Karpas-422 (cell line): ENCODE measurements around the gene EXOC6. TPM values are rescaled to one million over a fixed set of nuclear protein-coding genes. Genes with fewer than 3 reads are reported as not detected.

Source experiments
- DNase-seq: peaks from one replicate; pipeline ENCODE4 v3.0.0-alpha.2; 2015
- H2AFZ ChIP-seq: fragments of 200-600 bp; sonication (generic); 2 replicates; pipeline ENCODE4 v1.6.1; 2014; ENCODE audit warnings: antibody characterized with exemption, low read length, mixed read lengths
- H3K27ac ChIP-seq: fragments of 200-600 bp; sonication (generic); 2 replicates; pipeline ENCODE4 v1.5.1; 2014; ENCODE audit warnings: mild to moderate bottlenecking, low read length, moderate library complexity
- H3K27me3 ChIP-seq: fragments of 200-600 bp; sonication (generic); 2 replicates; pipeline ENCODE4 v1.6.1; 2014; ENCODE audit warnings: low read length, mixed read lengths
- H3K36me3 ChIP-seq: fragments of 200-600 bp; sonication (generic); 2 replicates; pipeline ENCODE4 v1.6.1; 2014; ENCODE audit warnings: low read length, mixed read lengths; ENCODE audit not compliant: insufficient read depth
- H3K4me1 ChIP-seq: fragments of 200-600 bp; sonication (generic); 2 replicates; pipeline ENCODE4 v1.6.1; 2014; ENCODE audit warnings: mild to moderate bottlenecking, low read length, mixed read lengths
- H3K4me2 ChIP-seq: fragments of 200-600 bp; sonication (generic); 2 replicates; pipeline ENCODE4 v1.6.1; 2014; ENCODE audit warnings: low read length, low read depth, mild to moderate bottlenecking; ENCODE audit not compliant: poor library complexity, severe bottlenecking
- H3K4me3 ChIP-seq: fragments of 200-600 bp; sonication (generic); 2 replicates; pipeline ENCODE4 v1.5.1; 2014; ENCODE audit warnings: mild to moderate bottlenecking, antibody characterized with exemption, low read length, mixed read lengths
- H3K79me2 ChIP-seq: fragments of 200-600 bp; sonication (generic); 2 replicates; pipeline ENCODE4 v1.6.1; 2014; ENCODE audit warnings: mild to moderate bottlenecking, low read length, mixed read lengths
- H3K9ac ChIP-seq: fragments of 200-600 bp; sonication (generic); 2 replicates; pipeline ENCODE4 v1.6.0; 2014; ENCODE audit warnings: low read length
- H3K9me2 ChIP-seq: fragments of 200-600 bp; sonication (generic), shearing (Covaris generic); replicated peaks from 2 replicates; pipeline ENCODE4 v1.6.0; 2014; ENCODE audit warnings: mild to moderate bottlenecking, low read length, moderate library complexity; ENCODE audit not compliant: insufficient read depth
- H3K9me3 ChIP-seq: fragments of 300-700, 200-600 bp; sonication (generic); 2 replicates; pipeline ENCODE4 v1.6.1; 2014; ENCODE audit warnings: low read length, mixed read lengths
- H4K20me1 ChIP-seq: fragments of 200-600 bp; sonication (generic); 2 replicates; pipeline ENCODE4 v1.6.1; 2014; ENCODE audit warnings: mild to moderate bottlenecking, antibody characterized with exemption, low read length, low read depth; ENCODE audit not compliant: insufficient read depth
- total RNA-seq: library from RNA; depleted of rRNA; stranded (reverse); fragments of >200 nt; shearing (Covaris generic); gene quantifications from 2 replicates; pipeline ENCODE4 v1.2.3, GENCODE V29; 2014; ENCODE audit warnings: low replicate concordance

EXOC6 gene
- total RNA-seq, 1 experiment from 2014 or later: 18.0 TPM

DNA sequence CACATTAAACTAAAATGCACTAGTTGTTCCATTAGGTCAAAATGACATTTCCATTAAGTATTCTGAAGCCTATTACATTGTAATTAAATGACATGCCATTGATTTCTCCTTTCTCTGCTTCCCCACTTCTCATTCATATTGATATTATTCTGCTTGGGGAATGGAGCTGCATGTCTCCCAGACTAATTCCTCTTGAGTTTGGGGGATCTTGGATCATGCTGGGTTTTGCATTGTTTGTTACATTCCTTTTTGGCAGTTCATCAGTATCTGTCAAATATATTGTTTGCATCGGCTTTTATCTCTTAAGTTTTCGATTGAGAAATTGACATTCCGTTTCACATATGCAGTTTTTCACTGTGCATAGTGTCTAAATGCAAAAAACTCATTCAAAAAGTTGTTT lies 147.2 kb downstream of the EXOC6 start:
- Histone ChIP-seq H3K4me2 (no peak overlapping the region), H3K9me2 (no peaks in the 10 kb centered on the region), H3K36me3 (no peaks in the 10 kb centered on the region), H3K4me3 (no peak overlapping the region), H3K9ac (no peak overlapping the region), H4K20me1 (no peaks in the 10 kb centered on the region), H3K4me1 (peaks cover 22% of the 10 kb centered on the region), H2AFZ (no peak overlapping the region), H3K27ac (no peak overlapping the region), H3K79me2 (no peaks in the 10 kb centered on the region), H3K27me3 (no peaks in the 10 kb centered on the region), H3K9me3 (no peaks in the 10 kb centered on the region)
- DNase-seq: no peak

GRCh38 chr10:92997620-92998019 lies 149.3 kb downstream of the EXOC6 start:
- H3K36me3 ChIP-seq: no peaks in the 10 kb centered on the region
- no peaks in the 10 kb centered on the region for H4K20me1 ChIP-seq
- no peak for DNase-seq
- H3K4me2 ChIP-seq: no peak overlapping the region
- no peaks in the 10 kb centered on the region for H3K27me3 ChIP-seq
- H3K9me2 ChIP-seq: no peaks in the 10 kb centered on the region
- no peak overlapping the region for H3K27ac ChIP-seq
- H3K4me3 ChIP-seq: no peak overlapping the region
- H3K4me1 ChIP-seq: peaks cover 22% of the 10 kb centered on the region
- H2AFZ ChIP-seq: no peak overlapping the region
- no peaks in the 10 kb centered on the region for H3K9me3 ChIP-seq
- H3K79me2 ChIP-seq: no peaks in the 10 kb centered on the region
- H3K9ac ChIP-seq: no peak overlapping the region

- Histone ChIP-seq H3K4me3 (no peak overlapping the region), H3K9me2 (no peaks in the 10 kb centered on the region), H2AFZ (no peak overlapping the region), H3K79me2 (no peaks in the 10 kb centered on the region), H3K27ac (no peak overlapping the region), H3K36me3 (no peaks in the 10 kb centered on the region), H4K20me1 (no peaks in the 10 kb centered on the region), H3K4me2 (no peak overlapping the region), H3K4me1 (peaks cover 14% of the 10 kb centered on the region), H3K9ac (no peak overlapping the region), H3K9me3 (no peaks in the 10 kb centered on the region), H3K27me3 (no peaks in the 10 kb centered on the region)
- DNase-seq: no peak
Observed at GRCh38 chr10:92999191-92999590, 150.9 kb downstream of the EXOC6 start.

GRCh38 chr10:93006435-93007039 lies 158.2 kb downstream of the EXOC6 start:
- no peak for DNase-seq
- Histone ChIP-seq H3K9me2 (no peaks in the 10 kb centered on the region), H3K79me2 (no peaks in the 10 kb centered on the region), H2AFZ (no peak overlapping the region), H3K4me2 (no peak overlapping the region), H3K4me3 (no peak overlapping the region), H3K9ac (no peak overlapping the region), H3K4me1 (no peaks in the 10 kb centered on the region), H3K9me3 (no peaks in the 10 kb centered on the region), H3K36me3 (no peaks in the 10 kb centered on the region), H3K27ac (no peak overlapping the region), H4K20me1 (no peaks in the 10 kb centered on the region), H3K27me3 (no peaks in the 10 kb centered on the region)

- H4K20me1 ChIP-seq: no peaks in the 10 kb centered on the region
- H3K36me3 ChIP-seq: no peaks in the 10 kb centered on the region
- no peaks in the 10 kb centered on the region for H3K27me3 ChIP-seq
- no peak overlapping the region for H3K9ac ChIP-seq
- DNase-seq: no peak
- no peaks in the 10 kb centered on the region for H3K4me1 ChIP-seq
- H3K9me3 ChIP-seq: no peaks in the 10 kb centered on the region
- no peaks in the 10 kb centered on the region for H3K9me2 ChIP-seq
- no peak overlapping the region for H2AFZ ChIP-seq
- H3K4me2 ChIP-seq: no peak overlapping the region
- no peaks in the 10 kb centered on the region for H3K79me2 ChIP-seq
- H3K27ac ChIP-seq: no peak overlapping the region
- no peak overlapping the region for H3K4me3 ChIP-seq
Observed at GRCh38 chr10:93015722-93016121, 167.4 kb downstream of the EXOC6 start.

- no peaks in the 10 kb centered on the region for H3K27me3 ChIP-seq
- no peaks in the 10 kb centered on the region for H4K20me1 ChIP-seq
- no peaks in the 10 kb centered on the region for H3K9me2 ChIP-seq
- no peaks in the 10 kb centered on the region for H3K79me2 ChIP-seq
- H3K4me1 ChIP-seq: no peaks in the 10 kb centered on the region
- H3K27ac ChIP-seq: no peak overlapping the region
- DNase-seq: no peak
- no peaks in the 10 kb centered on the region for H3K36me3 ChIP-seq
- H3K9ac ChIP-seq: no peak overlapping the region
- no peak overlapping the region for H3K4me2 ChIP-seq
- no peaks in the 10 kb centered on the region for H3K9me3 ChIP-seq
- H3K4me3 ChIP-seq: no peak overlapping the region
- no peak overlapping the region for H2AFZ ChIP-seq
Observed at GRCh38 chr10:93023013-93023650, 174.8 kb downstream of the EXOC6 start.

DNA sequence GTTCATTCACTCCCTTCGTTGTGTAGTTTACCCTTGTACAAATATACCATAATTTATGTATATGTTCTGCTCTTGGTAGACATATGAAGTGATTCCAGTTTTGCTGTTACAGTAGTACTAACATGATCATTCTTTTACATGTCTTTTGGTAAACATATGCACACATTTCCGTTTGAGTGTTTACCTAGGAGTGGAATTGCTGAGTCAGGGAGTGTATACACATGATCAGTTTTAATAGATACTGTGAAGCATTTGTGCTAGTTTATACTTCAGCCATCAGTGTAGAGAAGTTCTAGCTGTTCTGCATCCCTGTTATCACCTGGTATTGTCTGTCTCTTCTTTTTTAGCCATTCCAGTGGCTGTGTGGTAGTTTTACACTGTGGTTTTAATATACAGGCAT lies 177.8 kb downstream of the EXOC6 start:
- DNase-seq: no peak
- no peak overlapping the region for H3K9ac ChIP-seq
- no peaks in the 10 kb centered on the region for H3K36me3 ChIP-seq
- H3K4me1 ChIP-seq: no peaks in the 10 kb centered on the region
- H3K27ac ChIP-seq: no peak overlapping the region
- H2AFZ ChIP-seq: no peak overlapping the region
- H3K9me3 ChIP-seq: no peaks in the 10 kb centered on the region
- H3K9me2 ChIP-seq: no peaks in the 10 kb centered on the region
- H3K4me2 ChIP-seq: no peak overlapping the region
- no peak overlapping the region for H3K4me3 ChIP-seq
- H4K20me1 ChIP-seq: no peaks in the 10 kb centered on the region
- no peaks in the 10 kb centered on the region for H3K27me3 ChIP-seq
- no peaks in the 10 kb centered on the region for H3K79me2 ChIP-seq

DNA sequence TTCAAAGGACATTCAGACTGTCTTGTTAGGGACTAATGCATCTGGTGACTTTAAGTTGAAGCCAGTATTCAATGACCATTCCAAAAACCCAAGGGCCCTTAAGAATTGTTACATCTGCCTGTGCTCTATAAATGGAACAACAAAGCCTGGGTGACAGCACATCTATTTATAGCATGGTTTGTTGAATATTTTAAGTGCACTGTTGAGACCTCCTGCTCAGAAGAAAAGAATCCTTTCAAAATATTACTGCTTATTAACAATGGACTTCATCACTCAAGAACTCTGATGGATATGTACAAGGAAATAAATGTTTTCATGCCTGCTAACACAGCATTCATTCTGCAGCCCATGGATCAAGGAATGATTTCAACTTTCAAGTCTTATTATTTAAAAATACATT lies 179.2 kb downstream of the EXOC6 start:
- H3K9ac ChIP-seq: no peak overlapping the region
- H3K36me3 ChIP-seq: no peaks in the 10 kb centered on the region
- no peaks in the 10 kb centered on the region for H3K4me1 ChIP-seq
- H3K27me3 ChIP-seq: no peaks in the 10 kb centered on the region
- no peaks in the 10 kb centered on the region for H4K20me1 ChIP-seq
- H3K79me2 ChIP-seq: no peaks in the 10 kb centered on the region
- no peak for DNase-seq
- H3K4me3 ChIP-seq: no peak overlapping the region
- no peak overlapping the region for H3K4me2 ChIP-seq
- H3K9me2 ChIP-seq: no peaks in the 10 kb centered on the region
- H3K27ac ChIP-seq: no peak overlapping the region
- no peaks in the 10 kb centered on the region for H3K9me3 ChIP-seq
- H2AFZ ChIP-seq: no peak overlapping the region
